ENCODE data around the gene CDH2. TPM values are rescaled to one million over a fixed set of nuclear protein-coding genes. Genes with fewer than 3 reads are reported as not detected.

CDH2 gene
- total and polyA plus RNA-seq, 2 donors (not counting 1 experiment from before 2014, with no cell fraction given): 2.0 to 15.3 TPM

- DNase-seq (ENCODE audit: low read depth in 2 of 2): no peak
Observed at GRCh38 chr18:27903906-27904305, 273.0 kb downstream of the CDH2 start.

GRCh38 chr18:27901424-27902226 lies 275.3 kb downstream of the CDH2 start:
- no peaks in the 10 kb centered on the region for H4K20me1 ChIP-seq (ENCODE audit: control insufficient read depth, extremely low read depth, insufficient read depth, low read length)

More at GRCh38 chr18:27903906-27904305, 273.0 kb downstream of the CDH2 start:
- no peak overlapping the region for H2AFZ ChIP-seq (ENCODE audit: low read length)
- no peaks in the 10 kb centered on the region for H3K36me3 ChIP-seq (ENCODE audit: control insufficient read depth, insufficient read depth, low read length)
- no peak overlapping the region for H3K27ac ChIP-seq (ENCODE audit: insufficient read depth, low read length)
- H3K9ac ChIP-seq (ENCODE audit: insufficient read depth, low read length): no peak overlapping the region
- no peaks in the 10 kb centered on the region for H3K27me3 ChIP-seq (ENCODE audit: control insufficient read depth, insufficient read depth, low read length)
- no peak overlapping the region for H3K4me2 ChIP-seq (ENCODE audit: extremely low read depth, insufficient read depth, low read length)
- no peaks in the 10 kb centered on the region for H3K4me1 ChIP-seq (ENCODE audit: control insufficient read depth, extremely low read depth, insufficient read depth, low read length)
- no peaks in the 10 kb centered on the region for H3K79me2 ChIP-seq (ENCODE audit: control insufficient read depth, insufficient read depth, low read length)
- no peak overlapping the region for H3K4me3 ChIP-seq (replicated peaks in 1 of 4; ENCODE audit: control extremely low read depth in 1 of 4, insufficient read depth in 1 of 4, low read depth in 3 of 4, low read length in 4 of 4)
- no peaks in the 10 kb centered on the region for H4K20me1 ChIP-seq (ENCODE audit: control insufficient read depth, extremely low read depth, insufficient read depth, low read length)
- H3K9me3 ChIP-seq (ENCODE audit: control insufficient read depth, insufficient read depth, low read depth, low read length): no peaks in the 10 kb centered on the region
- TF ChIP-seq EZH2 (IDR thresholded peaks at IDR 0.05; ENCODE audit: low read length, missing control alignments): no peak
- TF ChIP-seq CTCF (conservative IDR thresholded peaks at IDR 0.05 in 1 of 2, IDR thresholded peaks at IDR 0.05 in 1 of 2; ENCODE audit: low read depth in 1 of 2, low read length in 2 of 2): no peak

More at GRCh38 chr18:27901424-27902226, 275.3 kb downstream of the CDH2 start:
- Histone ChIP-seq H3K27me3 (ENCODE audit: control insufficient read depth, insufficient read depth, low read length) (no peaks in the 10 kb centered on the region), H3K4me2 (ENCODE audit: extremely low read depth, insufficient read depth, low read length) (no peak overlapping the region), H3K9me3 (ENCODE audit: control insufficient read depth, insufficient read depth, low read depth, low read length) (no peaks in the 10 kb centered on the region), H3K4me1 (ENCODE audit: control insufficient read depth, extremely low read depth, insufficient read depth, low read length) (no peaks in the 10 kb centered on the region), H3K79me2 (ENCODE audit: control insufficient read depth, insufficient read depth, low read length) (no peaks in the 10 kb centered on the region), H2AFZ (ENCODE audit: low read length) (no peak overlapping the region), H3K9ac (ENCODE audit: insufficient read depth, low read length) (no peak overlapping the region), H3K4me3 (replicated peaks in 1 of 4; ENCODE audit: control extremely low read depth in 1 of 4, insufficient read depth in 1 of 4, low read depth in 3 of 4, low read length in 4 of 4) (no peak overlapping the region), H3K27ac (ENCODE audit: insufficient read depth, low read length) (no peak overlapping the region), H3K36me3 (ENCODE audit: control insufficient read depth, insufficient read depth, low read length) (no peaks in the 10 kb centered on the region)
- TF ChIP-seq CTCF (conservative IDR thresholded peaks at IDR 0.05 in 1 of 2, IDR thresholded peaks at IDR 0.05 in 1 of 2; ENCODE audit: low read depth in 1 of 2, low read length in 2 of 2): no peak
- TF ChIP-seq EZH2 (IDR thresholded peaks at IDR 0.05; ENCODE audit: low read length, missing control alignments): no peak
- no peak for DNase-seq (ENCODE audit: low read depth in 2 of 2)
